Prostate gland (tissue), 2 donors: ENCODE data around the gene DLG2. TPM values are rescaled to one million over a fixed set of nuclear protein-coding genes. Genes with fewer than 3 reads are reported as not detected.

Experiments
- DNase-seq: peaks from one replicate; pipeline ENCODE4 v3.0.0-alpha.2; 2019; ENCODE audit warnings: low spot score
- H3K27ac ChIP-seq, 2 donors: fragments of 200-600 bp; sonication (generic); 2 replicates each; pipeline ENCODE4 v1.5.1; 2017 to 2019
- H3K27me3 ChIP-seq: fragments of 200-600 bp; sonication (generic); replicated peaks from 2 replicates; pipeline ENCODE4 v1.5.1; 2019; ENCODE audit not compliant: insufficient read depth
- H3K36me3 ChIP-seq, 2 donors: fragments of 200-600 bp; sonication (generic); 1 replicate in 1 of 2; 2 replicates in 1 of 2; pipeline versions ENCODE4 v1.5.1 to v1.8.1; 2017 to 2019
- H3K4me1 ChIP-seq: fragments of 200-600 bp; sonication (generic); replicated peaks from 2 replicates; pipeline ENCODE4 v1.5.1; 2019
- H3K4me3 ChIP-seq, 2 donors: fragments of 200-600 bp; sonication (generic); 2 replicates each; pipeline ENCODE4 v1.5.1; 2017 to 2019
- H3K9me3 ChIP-seq: fragments of 200-600 bp; sonication (generic); 2 replicates; pipeline ENCODE4 v1.5.1; 2017
- CTCF ChIP-seq, 4 experiments: fragments of 200-600 bp in 2 of 4; fragments of 450-650 bp in 2 of 4; sonication (generic) in 2 of 4; IDR thresholded peaks; 1 replicate in 3 of 4; 2 replicates in 1 of 4; pipeline ENCODE4 v1.5.1; 2016 to 2019; ENCODE audit warnings: antibody characterized with exemption in 4 of 4, mild to moderate bottlenecking in 2 of 4, moderate library complexity in 2 of 4
- POLR2A ChIP-seq: fragments of 450-650 bp; IDR thresholded peaks from one replicate; pipeline ENCODE4 v1.6.1; 2016; ENCODE audit warnings: antibody characterized with exemption, mild to moderate bottlenecking
- POLR2AphosphoS5 ChIP-seq: sonication (generic); formaldehyde crosslinking; IDR thresholded peaks from one replicate; pipeline ENCODE4 v1.6.1; 2017; ENCODE audit warnings: antibody characterized with exemption
- WGBS: methylation state at CpG from one replicate; pipeline ENCODE4 v1.1.5; 2018; 5-methylcytosine and 5-hydroxymethylcytosine counted together
- intact Hi-C: fragments of 100-400 bp; cut with DNase I; formaldehyde crosslinking; loops from one replicate; pipeline ENCODE4 v1.14.2; 2022
- total RNA-seq, 2 donors: library from RNA; depleted of rRNA; stranded (reverse); fragments of >200 nt; gene quantifications; one replicate each; pipeline ENCODE4 v1.1.0, GENCODE V29; 2016

DLG2 gene
- total RNA-seq, 2 donors from 2014 or later = 9.8 to 16.2 TPM

DNA sequence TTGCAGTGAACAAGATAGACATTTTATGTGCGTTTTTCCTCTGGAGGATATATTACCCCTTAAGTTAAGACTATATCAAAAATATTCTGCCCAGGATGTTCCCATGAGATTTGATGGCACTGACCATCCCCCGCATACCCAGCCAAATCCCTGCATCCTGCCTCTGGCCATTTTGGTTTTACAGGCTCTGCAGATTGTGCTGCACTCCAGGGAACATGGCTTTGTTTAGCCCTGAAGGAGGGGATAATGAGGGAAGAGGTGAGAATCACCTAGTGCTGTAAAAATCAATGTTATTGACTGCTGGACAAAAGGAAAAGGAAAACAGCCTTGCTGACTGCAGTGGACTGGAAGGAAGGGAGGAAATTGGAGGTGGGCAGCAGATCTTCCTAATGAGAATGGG, 717.4 kb downstream of the DLG2 start:
- intact Hi-C loops = no loop called here
- no peak overlapping the region for H3K27ac ChIP-seq
- TF ChIP-seq CTCF (IDR thresholded peaks at IDR 0.05) = no peak
- no peak for TF ChIP-seq POLR2AphosphoS5
- TF ChIP-seq POLR2A = no peak
- WGBS = 73% methylated on average over 2 of the region's 2 CpGs
- no peaks in the 10 kb centered on the region for H3K4me1 ChIP-seq
- H3K9me3 ChIP-seq = no peaks in the 10 kb centered on the region
- no peaks in the 10 kb centered on the region for H3K27me3 ChIP-seq
- H3K4me3 ChIP-seq = no peak overlapping the region
- no peak for DNase-seq
- H3K36me3 ChIP-seq = no peaks in the 10 kb centered on the region

- WGBS = 50% methylated on average over 3 of the region's 3 CpGs
- no peak for DNase-seq
- Histone ChIP-seq H3K36me3 (no peaks in the 10 kb centered on the region), H3K9me3 (no peaks in the 10 kb centered on the region), H3K4me1 (no peaks in the 10 kb centered on the region), H3K4me3 (no peak overlapping the region), H3K27me3 (no peaks in the 10 kb centered on the region), H3K27ac (no peak overlapping the region)
- intact Hi-C loops = no loop called here
- TF ChIP-seq CTCF (IDR thresholded peaks at IDR 0.05) = no peak
- no peak for TF ChIP-seq POLR2A
- TF ChIP-seq POLR2AphosphoS5 = no peak
These were observed 720.1 kb downstream of the DLG2 start for GRCh38 chr11:84906995-84907394.

GRCh38 chr11:84905411-84905810, 721.7 kb downstream of the DLG2 start:
- intact Hi-C loops = no loop called here
- no peaks in the 10 kb centered on the region for H3K36me3 ChIP-seq
- no peaks in the 10 kb centered on the region for H3K4me1 ChIP-seq
- TF ChIP-seq CTCF (IDR thresholded peaks at IDR 0.05) (no peak), POLR2AphosphoS5 (no peak), POLR2A (no peak)
- H3K4me3 ChIP-seq = no peak overlapping the region
- 5% methylated on average over 1 of the region's 1 CpG for WGBS
- no peaks in the 10 kb centered on the region for H3K27me3 ChIP-seq
- H3K9me3 ChIP-seq = no peaks in the 10 kb centered on the region
- no peak for DNase-seq
- H3K27ac ChIP-seq = no peak overlapping the region

- H3K4me3 ChIP-seq = no peak overlapping the region
- intact Hi-C loops = no loop called here
- no peak for DNase-seq
- no peaks in the 10 kb centered on the region for H3K36me3 ChIP-seq
- TF ChIP-seq CTCF (IDR thresholded peaks at IDR 0.05) (no peak), POLR2A (no peak), POLR2AphosphoS5 (no peak)
- H3K27me3 ChIP-seq = no peaks in the 10 kb centered on the region
- WGBS = 63% methylated on average over 3 of the region's 3 CpGs
- no peak overlapping the region for H3K27ac ChIP-seq
- no peaks in the 10 kb centered on the region for H3K9me3 ChIP-seq
- H3K4me1 ChIP-seq = no peaks in the 10 kb centered on the region
These were observed 724.7 kb downstream of the DLG2 start for GRCh38 chr11:84902445-84902844.

- TF ChIP-seq CTCF (IDR thresholded peaks at IDR 0.05) = no peak
- TF ChIP-seq POLR2AphosphoS5 = no peak
- TF ChIP-seq POLR2A = no peak
- Histone ChIP-seq H3K4me3 (no peak overlapping the region), H3K4me1 (no peaks in the 10 kb centered on the region), H3K36me3 (no peaks in the 10 kb centered on the region), H3K27ac (no peak overlapping the region), H3K9me3 (no peaks in the 10 kb centered on the region), H3K27me3 (no peaks in the 10 kb centered on the region)
- no peak for DNase-seq
- intact Hi-C loops = no loop called here
- 67% methylated on average over 1 of the region's 1 CpG for WGBS
These were observed 725.2 kb downstream of the DLG2 start for GRCh38 chr11:84901991-84902390.
